Iris pigment epithelial cell (primary cell): ENCODE measurements around the gene DPPA5.
"Not testable (repeated sequence)": the region's sequence is repeated elsewhere in the genome, so short reads cannot be mapped to it uniquely, and the experiment has no call there.

Experiments used
- DNase-seq: peaks from one replicate; pipeline ENCODE4 v3.0.0-alpha.2; 2011; ENCODE audit warnings: low read depth

Gene DPPA5

GRCh38 chr6:73364121-73364520 lies 10.0 kb upstream of the DPPA5 start:
- no peak for DNase-seq

GRCh38 chr6:73363537-73363875 lies 9.4 kb upstream of the DPPA5 start:
- DNase-seq = no peak

- DNase-seq = no peak
These were observed 8.9 kb upstream of the DPPA5 start for GRCh38 chr6:73362869-73363536.

GRCh38 chr6:73362358-73362757 lies 8.3 kb upstream of the DPPA5 start, which contains the start of gene KHDC3L:
Gene KHDC3L, plus strand, starts transcription at chr6:73362658. Its CDS starts 72 bp downstream, at chr6:73362730.
- no peak for DNase-seq

GRCh38 chr6:73349311-73349710 lies 4.8 kb downstream of the DPPA5 start:
- DNase-seq = no peak

GRCh38 chr6:73348550-73349204 lies 5.4 kb downstream of the DPPA5 start:
- no peak for DNase-seq

- no peak for DNase-seq
These were observed 10.9 kb downstream of the DPPA5 start for GRCh38 chr6:73343164-73343563.

GRCh38 chr6:73342174-73342573 lies 11.9 kb downstream of the DPPA5 start:
- DNase-seq = no peak

- DNase-seq = no peak
These were observed 12.7 kb downstream of the DPPA5 start for GRCh38 chr6:73341335-73341734.

GRCh38 chr6:73340048-73340447 lies 14.0 kb downstream of the DPPA5 start:
- peak; percentile 28 for DNase-seq

- no peak for DNase-seq
These were observed 14.7 kb downstream of the DPPA5 start for GRCh38 chr6:73339340-73339739.

GRCh38 chr6:73329201-73329600 lies 24.9 kb downstream of the DPPA5 start:
- DNase-seq = no peak

GRCh38 chr6:73328790-73329189 lies 25.3 kb downstream of the DPPA5 start:
- no peak for DNase-seq

GRCh38 chr6:73325656-73326055 lies 28.4 kb downstream of the DPPA5 start:
- DNase-seq = peak; percentile 13

GRCh38 chr6:73323323-73323722 lies 30.8 kb downstream of the DPPA5 start:
- no peak for DNase-seq

- DNase-seq = no peak
These were observed 39.2 kb downstream of the DPPA5 start for GRCh38 chr6:73314577-73315492.

- not testable (repeated sequence) for DNase-seq
These were observed 43.6 kb downstream of the DPPA5 start for GRCh38 chr6:73310503-73310845.

- peak; percentile 56 for DNase-seq
These were observed 44.1 kb downstream of the DPPA5 start for GRCh38 chr6:73309785-73310502.

- no peak for DNase-seq
These were observed 44.6 kb downstream of the DPPA5 start for GRCh38 chr6:73309535-73309784.

GRCh38 chr6:73308712-73309534 lies 45.2 kb downstream of the DPPA5 start:
- no peak for DNase-seq

GRCh38 chr6:73303773-73304172 lies 50.3 kb downstream of the DPPA5 start:
- DNase-seq = not testable (repeated sequence)
